HepG2 (cell line): Measurements from ENCODE around the gene THUMPD2. TPM values are rescaled to one million over a fixed set of nuclear protein-coding genes. Genes with fewer than 3 reads are reported as not detected.

ENCODE experiments used
- ATAC-seq: fragments of 200-7000 bp; cut with Tn5 transposase; 3 replicates; pipeline ENCODE4 v1.9.1; 2020; ENCODE audit warnings: mild to moderate bottlenecking, moderate library complexity
- BruUV-seq: library from RNA; stranded (reverse); fragments of 400-500 nt; replicated peaks from 2 replicates; lab custom pipeline; 2021; lab: Mats Ljungman, UMichigan
- CTCF ChIA-PET: fragments of 300-600 bp; formaldehyde crosslinking; extraction: SDS; loops from one replicate; lab custom pipeline; 2021; ENCODE audit warnings: low total read pairs, inconsistent platforms, low intra/inter-chr PET ratio; lab: Yijun Ruan, JAX
- POLR2A ChIA-PET: fragments of 350-600 bp; sonication (Branson Sonifier 250); formaldehyde crosslinking; loops from one replicate; lab custom pipeline; 2020; ENCODE audit warnings: antibody characterized with exemption, inconsistent platforms; lab: Yijun Ruan, JAX
- DNase-seq: peaks from one replicate; pipeline ENCODE4 v3.0.0-alpha.2; 2015; ENCODE audit warnings: low spot score
- FAIRE-seq: peaks from 3 replicates; lab custom pipeline; 2011; peaks lifted over from hg19 to GRCh38; lab: Jason Lieb, UNC
- H2AFZ ChIP-seq: one replicate; pipeline ENCODE4 v1.6.1; 2011; ENCODE audit warnings: low read length, inconsistent platforms
- H3K27ac ChIP-seq: fragments of 300-600 bp; 3 replicates; pipeline ENCODE4 v1.8.0; 2011; ENCODE audit warnings: mixed run types, mild to moderate bottlenecking, mixed read lengths, low read length, inconsistent platforms; ENCODE audit not compliant: insufficient read depth; ENCODE audit errors: extremely low read length
- H3K27me3 ChIP-seq, 2 experiments: fragments of 200-600 bp in 1 of 2; 2 replicates in 1 of 2; 3 replicates in 1 of 2; pipeline versions ENCODE4 v1.6.0 to v1.8.0; 2011; ENCODE audit warnings: low read length in 2 of 2, mild to moderate bottlenecking in 2 of 2, moderate library complexity in 2 of 2, inconsistent platforms in 1 of 2; ENCODE audit not compliant: insufficient read depth in 2 of 2, control insufficient read depth in 1 of 2
- H3K36me3 ChIP-seq, 2 experiments: fragments of 200-600 bp in 1 of 2; replicated peaks in 1 of 2; 2 replicates in 1 of 2; 3 replicates in 1 of 2; pipeline versions ENCODE4 v1.5.1 to v1.8.0; 2011; ENCODE audit warnings: low read length in 2 of 2, inconsistent platforms in 1 of 2; ENCODE audit not compliant: insufficient read depth in 2 of 2, control insufficient read depth in 1 of 2
- H3K4me1 ChIP-seq: 2 replicates; pipeline ENCODE4 v1.5.1; 2012; ENCODE audit warnings: low read length, inconsistent platforms; ENCODE audit not compliant: insufficient read depth
- H3K4me2 ChIP-seq: 2 replicates; pipeline ENCODE4 v1.6.0; 2011; ENCODE audit warnings: low read depth, low read length, inconsistent platforms
- H3K4me3 ChIP-seq, 3 experiments: fragments of 200-600 bp in 1 of 3; sonication (generic), shearing (Covaris generic) in 1 of 3; replicated peaks in 1 of 3; 2 replicates each; pipeline ENCODE4 v1.5.1; 2011 to 2016; ENCODE audit warnings: low read length in 3 of 3, inconsistent platforms in 2 of 3, low read depth in 2 of 3, mild to moderate bottlenecking in 2 of 3, control low read depth in 1 of 3, mixed read lengths in 1 of 3; ENCODE audit not compliant: insufficient read depth in 1 of 3
- H3K79me2 ChIP-seq: one replicate; pipeline ENCODE4 v1.6.1; 2011; ENCODE audit warnings: low read length, inconsistent platforms; ENCODE audit not compliant: insufficient read depth
- H3K9ac ChIP-seq: 2 replicates; pipeline ENCODE4 v1.6.0; 2011; ENCODE audit warnings: mild to moderate bottlenecking, low read depth, low read length, inconsistent platforms; ENCODE audit not compliant: insufficient read depth
- H3K9me3 ChIP-seq: 2 replicates; pipeline ENCODE4 v1.5.1; 2012; ENCODE audit warnings: mild to moderate bottlenecking, low read length
- H4K20me1 ChIP-seq: 2 replicates; pipeline ENCODE4 v1.6.0; 2011; ENCODE audit warnings: inconsistent platforms, mild to moderate bottlenecking, low read length, moderate library complexity; ENCODE audit not compliant: insufficient read depth
- ADNP ChIP-seq: sonication (generic); formaldehyde crosslinking; IDR thresholded peaks from 2 replicates; pipeline ENCODE4 v1.4.0; 2020; ENCODE audit warnings: missing genetic modification reagents
- HDAC2 ChIP-seq: sonication (generic); formaldehyde crosslinking; IDR thresholded peaks from 2 replicates; pipeline ENCODE4 v1.4.0; 2020; ENCODE audit warnings: missing genetic modification reagents
- KDM6A ChIP-seq: IDR thresholded peaks from 2 replicates; pipeline ENCODE4 v1.6.1; 2016; ENCODE audit warnings: low read depth
- NFRKB ChIP-seq: fragments of 450-650 bp; IDR thresholded peaks from 2 replicates; pipeline ENCODE4 v1.6.1; 2017
- REXO4 ChIP-seq: sonication (generic); formaldehyde crosslinking; IDR thresholded peaks from 2 replicates; pipeline ENCODE4 v1.8.0; 2022; ENCODE audit warnings: missing genetic modification reagents, mild to moderate bottlenecking, borderline replicate concordance
- TBL1XR1 ChIP-seq: fragments of 150-350 bp; IDR thresholded peaks from 2 replicates; pipeline ENCODE4 v1.6.1; 2014; ENCODE audit warnings: borderline replicate concordance, low read length; ENCODE audit not compliant: partially characterized antibody
- WGBS: methylation state at CpG from one replicate; pipeline ENCODE4 v1.1.6; 2017; ENCODE audit warnings: low lambda C conversion rate; 5-methylcytosine and 5-hydroxymethylcytosine counted together
- in situ Hi-C: cut with HindIII; loops from 2 replicates; pipeline ENCODE4 v1.10.0; 2017; ENCODE audit warnings: low pct_unique_long_range_greater_than_20kb; ENCODE audit not compliant: extremely low pct_ligation_motif_present
- intact Hi-C: fragments of 100-400 bp; cut with micrococcal nuclease; formaldehyde crosslinking; loops from one replicate; pipeline ENCODE4 v1.10.0; 2022; ENCODE audit not compliant: unreplicated experiment
- polyA plus RNA-seq, 8 experiments: library from polyadenylated mRNA; depleted of rRNA in 3 of 8; stranded (reverse) in 7 of 8; unstranded in 1 of 8; fragments of >200 nt; fragmentation: Illumina TruSeq in 4 of 8; extraction: Trizol in 4 of 8; gene quantifications; 2 replicates each; pipeline versions ENCODE4 v1.2.1 to v1.2.3, GENCODE V29; 2011 to 2016; ENCODE audit warnings: low read depth in 4 of 8, missing spikeins in 1 of 8, mixed read lengths in 1 of 8; ENCODE audit not compliant: insufficient read depth in 1 of 8
- total RNA-seq, 5 experiments: library from RNA; depleted of rRNA; stranded (reverse); fragments of >200 nt; fragmentation: Illumina TruSeq; extraction: Trizol; gene quantifications; 2 replicates each; pipeline ENCODE4 v1.2.3, GENCODE V29; 2016; ENCODE audit warnings: low read depth in 1 of 5
- TF ChIP-seq, protein P1 (sequence below): sonication (generic); formaldehyde crosslinking; IDR thresholded peaks from 2 replicates; pipeline ENCODE4 v1.5.0; 2020; ENCODE audit warnings: mild to moderate bottlenecking, missing genetic modification reagents
- TF ChIP-seq, protein P2 (sequence below): sonication (generic); formaldehyde crosslinking; IDR thresholded peaks from 2 replicates; pipeline ENCODE4 v1.5.1; 2020; ENCODE audit warnings: mild to moderate bottlenecking, missing genetic modification reagents, moderate library complexity

Gene THUMPD2
- total and polyA plus RNA-seq, 2 of the 13 experiments (the other 11 are each of a cell fraction or from before 2014, with no cell fraction given): 11.8 to 15.6 TPM

DNA sequence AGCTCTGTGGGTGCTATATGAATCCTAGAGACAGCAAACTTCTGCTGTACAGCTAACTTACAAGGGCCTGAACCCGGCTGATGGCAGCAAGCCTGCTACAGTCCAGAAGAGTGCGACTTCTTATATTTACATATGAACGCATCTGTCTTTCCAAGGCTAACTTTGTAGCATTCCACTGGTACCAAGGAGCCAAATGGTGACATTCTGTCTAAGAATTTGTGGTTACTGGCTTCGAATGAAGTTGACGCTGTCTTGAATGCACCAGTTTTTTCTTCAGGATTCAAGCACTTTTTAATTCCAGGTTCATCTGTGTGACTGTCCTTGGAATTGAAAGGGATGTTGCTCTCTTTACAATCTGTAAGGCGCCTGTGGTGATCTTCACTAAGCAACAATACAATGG lies 42.4 kb downstream of the THUMPD2 start:
- Histone ChIP-seq H3K4me2 (no peak overlapping the region), H3K79me2 (no peaks in the 10 kb centered on the region), H3K4me3 (no peak overlapping the region)
- no peak for DNase-seq
- CTCF ChIA-PET: no interaction called here
- ATAC-seq: no peak
- BruUV-seq: no TSS peak
- TF ChIP-seq KDM6A (no peak), ADNP (CRISPR knock-in tag) (no peak), TBL1XR1 (no peak), REXO4 (CRISPR knock-in tag) (no peak), HDAC2 (CRISPR knock-in tag) (no peak), NFRKB (no peak)
- TF ChIP-seq, protein P1, sequence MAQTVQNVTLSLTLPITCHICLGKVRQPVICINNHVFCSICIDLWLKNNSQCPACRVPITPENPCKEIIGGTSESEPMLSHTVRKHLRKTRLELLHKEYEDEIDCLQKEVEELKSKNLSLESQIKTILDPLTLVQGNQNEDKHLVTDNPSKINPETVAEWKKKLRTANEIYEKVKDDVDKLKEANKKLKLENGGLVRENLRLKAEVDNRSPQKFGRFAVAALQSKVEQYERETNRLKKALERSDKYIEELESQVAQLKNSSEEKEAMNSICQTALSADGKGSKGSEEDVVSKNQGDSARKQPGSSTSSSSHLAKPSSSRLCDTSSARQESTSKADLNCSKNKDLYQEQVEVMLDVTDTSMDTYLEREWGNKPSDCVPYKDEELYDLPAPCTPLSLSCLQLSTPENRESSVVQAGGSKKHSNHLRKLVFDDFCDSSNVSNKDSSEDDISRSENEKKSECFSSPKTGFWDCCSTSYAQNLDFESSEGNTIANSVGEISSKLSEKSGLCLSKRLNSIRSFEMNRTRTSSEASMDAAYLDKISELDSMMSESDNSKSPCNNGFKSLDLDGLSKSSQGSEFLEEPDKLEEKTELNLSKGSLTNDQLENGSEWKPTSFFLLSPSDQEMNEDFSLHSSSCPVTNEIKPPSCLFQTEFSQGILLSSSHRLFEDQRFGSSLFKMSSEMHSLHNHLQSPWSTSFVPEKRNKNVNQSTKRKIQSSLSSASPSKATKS: no peak
- TF ChIP-seq, protein P2, sequence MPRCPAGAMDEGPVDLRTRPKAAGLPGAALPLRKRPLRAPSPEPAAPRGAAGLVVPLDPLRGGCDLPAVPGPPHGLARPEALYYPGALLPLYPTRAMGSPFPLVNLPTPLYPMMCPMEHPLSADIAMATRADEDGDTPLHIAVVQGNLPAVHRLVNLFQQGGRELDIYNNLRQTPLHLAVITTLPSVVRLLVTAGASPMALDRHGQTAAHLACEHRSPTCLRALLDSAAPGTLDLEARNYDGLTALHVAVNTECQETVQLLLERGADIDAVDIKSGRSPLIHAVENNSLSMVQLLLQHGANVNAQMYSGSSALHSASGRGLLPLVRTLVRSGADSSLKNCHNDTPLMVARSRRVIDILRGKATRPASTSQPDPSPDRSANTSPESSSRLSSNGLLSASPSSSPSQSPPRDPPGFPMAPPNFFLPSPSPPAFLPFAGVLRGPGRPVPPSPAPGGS: no peak
- TF ChIP-seq, all 625 proteins: peak for 0
- Histone ChIP-seq H3K36me3 (peaks cover 26 to 66% of the 10 kb centered on the region in 2 experiments), H3K9me3 (no peaks in the 10 kb centered on the region), H3K9ac (no peak overlapping the region), H2AFZ (no peak overlapping the region), H4K20me1 (no peaks in the 10 kb centered on the region), H3K4me1 (no peaks in the 10 kb centered on the region), H3K27me3 (no peaks in the 10 kb centered on the region), H3K27ac (no peak overlapping the region)
- in situ Hi-C loops (no loop called here), intact Hi-C loops (no loop called here)
- FAIRE-seq: no peak
- POLR2A ChIA-PET: no interaction called here
- 97% methylated on average over 6 of the region's 6 CpGs for WGBS
